GM19463 (cell line): ENCODE results near the gene CEP295NL.
"Not testable (repeated sequence)": the region's sequence is repeated elsewhere in the genome, so short reads cannot be mapped to it uniquely, and the experiment has no call there.

ENCODE experiments used
- ATAC-seq: cut with Tn5 transposase; IDR thresholded peaks from one replicate; pipeline ENCODE4 v1.9.1; 2021; ENCODE audit warnings: mild to moderate bottlenecking, moderate library complexity; ENCODE audit not compliant: unreplicated experiment

Gene CEP295NL

DNA sequence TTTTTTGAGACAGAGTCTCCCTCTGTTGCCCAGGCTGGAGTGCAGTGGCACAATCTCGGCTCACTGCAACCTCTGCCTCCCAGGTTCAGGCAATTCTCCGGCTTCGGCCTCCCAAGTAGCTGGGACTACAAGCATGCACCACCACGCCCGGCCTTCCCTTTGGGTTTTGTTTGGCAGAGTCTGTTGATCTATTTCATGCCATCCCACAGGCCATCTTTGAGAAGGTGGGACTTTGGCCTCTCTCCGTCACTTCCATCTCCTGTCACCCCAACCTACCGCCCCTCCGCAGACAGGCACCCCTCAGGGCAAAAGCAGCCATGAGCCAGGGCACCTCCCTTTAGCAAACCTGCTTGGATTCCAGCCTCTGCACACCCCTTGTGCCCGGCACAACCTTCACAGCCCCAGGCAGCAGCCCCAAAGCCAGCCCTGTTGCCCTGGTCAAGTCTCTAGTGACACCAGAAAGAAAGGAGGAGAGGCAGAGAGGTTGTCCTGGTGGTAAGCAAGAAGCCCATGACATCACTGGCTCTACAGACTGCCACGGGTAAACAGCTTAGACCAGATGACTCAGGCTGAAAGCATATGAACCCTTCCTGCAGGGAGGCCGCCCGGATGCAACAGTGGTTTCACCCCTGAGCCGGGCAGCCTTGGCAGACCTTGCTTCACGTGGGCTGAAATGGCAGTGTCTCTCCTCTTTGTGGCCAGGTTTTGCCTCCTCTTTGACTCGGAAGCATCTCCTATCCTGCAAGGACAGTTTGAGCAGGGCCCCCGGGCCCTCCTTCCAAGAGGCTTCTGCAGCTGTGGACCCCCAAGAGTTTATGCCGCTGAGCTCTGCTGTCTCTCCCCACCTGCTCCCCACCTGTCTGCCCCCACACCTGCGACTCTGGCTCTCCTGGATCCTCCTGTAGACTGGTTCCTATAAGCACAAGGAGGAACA, 30.3 kb upstream of the CEP295NL start:
- ATAC-seq: peak; percentile 48

DNA sequence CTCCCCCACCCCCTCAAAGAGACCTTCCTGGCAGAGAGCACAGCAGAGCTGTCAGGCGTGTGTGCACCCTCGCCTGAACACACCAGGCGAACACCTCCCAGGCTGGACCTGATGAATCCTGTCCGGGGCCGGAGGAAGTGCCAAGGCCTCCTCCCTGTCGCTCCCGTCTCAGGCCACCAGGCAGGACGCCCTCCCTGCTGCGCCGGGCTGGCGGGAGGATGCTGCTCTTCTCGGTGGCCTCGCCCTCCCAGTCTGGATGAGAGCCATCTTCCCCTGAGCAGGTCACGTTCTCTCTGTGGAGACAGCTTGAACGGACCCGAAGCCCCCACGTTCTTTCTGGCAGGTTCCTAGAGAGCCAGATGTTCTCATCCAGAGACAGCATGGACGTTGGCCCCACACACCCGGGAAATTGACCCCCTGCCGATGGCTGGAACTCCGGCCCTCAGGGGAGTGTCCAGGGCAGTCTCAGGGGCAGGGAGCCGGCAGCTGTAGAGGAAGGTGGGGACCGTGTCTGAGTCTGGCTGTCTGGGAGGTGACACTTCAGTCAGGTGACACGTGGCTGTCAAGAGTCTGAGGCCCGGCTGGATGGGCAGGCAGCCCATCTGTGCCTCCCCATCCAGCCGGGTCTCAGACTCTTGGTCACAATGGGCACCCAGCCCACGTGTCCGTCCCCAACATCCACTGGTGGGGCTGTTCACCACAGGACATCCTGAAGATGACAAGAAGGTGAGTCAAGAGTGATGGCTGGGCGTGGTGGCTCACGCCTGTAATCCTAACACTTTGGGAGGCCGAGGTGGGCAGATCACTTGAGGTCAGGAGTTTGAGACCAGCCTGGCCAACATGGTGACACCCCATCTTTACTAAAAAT, 27.1 kb upstream of the CEP295NL start:
- no peak for ATAC-seq

DNA sequence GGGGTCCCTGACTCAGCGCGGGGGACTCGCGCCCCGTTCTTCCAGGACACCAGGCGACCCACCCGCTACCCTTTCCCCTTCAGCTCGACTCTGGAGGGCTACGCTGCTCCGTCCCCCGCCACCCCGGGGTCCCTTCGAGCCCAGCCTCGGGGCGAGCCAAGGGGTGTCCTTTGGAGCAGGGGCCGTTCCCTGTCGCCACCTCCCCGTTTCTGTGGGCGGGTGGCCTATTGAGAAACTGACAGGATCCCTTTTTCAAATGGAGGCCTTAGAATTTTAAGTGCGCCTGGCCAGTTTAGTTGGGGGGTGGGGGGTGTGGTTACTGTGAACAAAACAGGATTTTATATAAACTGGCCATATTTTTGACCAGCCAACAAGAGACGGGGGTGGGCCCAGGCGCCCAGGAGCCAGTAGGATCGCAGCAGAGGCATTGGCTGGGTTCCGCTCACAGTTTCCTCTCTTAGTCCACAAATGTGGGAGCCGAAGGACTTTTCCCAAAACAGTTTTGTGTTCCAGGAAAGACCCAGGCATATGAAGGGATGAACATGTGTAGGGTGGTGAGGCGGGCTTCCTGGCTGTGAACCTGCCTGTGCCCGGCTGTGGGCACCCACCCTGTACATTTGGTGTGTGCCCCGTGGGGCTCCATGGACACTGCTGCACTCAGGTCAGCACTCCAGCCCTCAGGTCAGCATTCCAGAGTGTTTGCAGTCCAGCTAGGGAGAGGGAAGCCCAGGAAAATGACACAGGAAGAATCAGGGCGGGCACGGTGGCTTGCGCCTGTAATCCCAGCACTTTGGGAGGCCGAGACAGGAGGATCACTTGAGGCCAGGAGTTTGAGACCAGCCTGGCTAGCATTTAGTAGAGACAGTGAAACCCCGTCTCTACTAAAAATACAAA, 22.9 kb upstream of the CEP295NL start:
- ATAC-seq: no peak

DNA sequence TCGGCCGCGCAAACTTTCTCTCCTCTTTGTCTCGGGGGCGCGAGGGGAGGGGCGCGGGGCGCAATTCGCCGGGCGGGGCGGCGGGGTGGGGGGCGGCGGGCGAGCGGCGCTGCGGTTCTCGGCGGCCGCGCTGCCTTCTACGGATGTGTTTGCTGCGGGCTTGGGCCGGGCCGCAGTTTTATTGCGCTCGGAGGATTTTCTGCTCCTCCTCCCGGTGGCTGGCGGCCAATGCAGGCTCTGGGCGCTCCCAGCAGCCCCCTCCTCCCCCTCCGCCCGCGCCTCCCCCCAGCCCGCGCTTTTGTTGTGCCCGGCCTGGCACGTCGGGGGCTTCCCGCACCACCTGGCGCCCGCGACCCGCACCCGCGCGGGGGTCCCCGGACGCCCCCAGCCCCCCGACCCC, 22.2 kb upstream of the CEP295NL start, which contains the start of gene TIMP2:
TIMP2 (minus strand) TSS at position 154 of the 400 bp plus-strand sequence. CDS start 299 bp downstream, outside the sequence.
- no peak for ATAC-seq

DNA sequence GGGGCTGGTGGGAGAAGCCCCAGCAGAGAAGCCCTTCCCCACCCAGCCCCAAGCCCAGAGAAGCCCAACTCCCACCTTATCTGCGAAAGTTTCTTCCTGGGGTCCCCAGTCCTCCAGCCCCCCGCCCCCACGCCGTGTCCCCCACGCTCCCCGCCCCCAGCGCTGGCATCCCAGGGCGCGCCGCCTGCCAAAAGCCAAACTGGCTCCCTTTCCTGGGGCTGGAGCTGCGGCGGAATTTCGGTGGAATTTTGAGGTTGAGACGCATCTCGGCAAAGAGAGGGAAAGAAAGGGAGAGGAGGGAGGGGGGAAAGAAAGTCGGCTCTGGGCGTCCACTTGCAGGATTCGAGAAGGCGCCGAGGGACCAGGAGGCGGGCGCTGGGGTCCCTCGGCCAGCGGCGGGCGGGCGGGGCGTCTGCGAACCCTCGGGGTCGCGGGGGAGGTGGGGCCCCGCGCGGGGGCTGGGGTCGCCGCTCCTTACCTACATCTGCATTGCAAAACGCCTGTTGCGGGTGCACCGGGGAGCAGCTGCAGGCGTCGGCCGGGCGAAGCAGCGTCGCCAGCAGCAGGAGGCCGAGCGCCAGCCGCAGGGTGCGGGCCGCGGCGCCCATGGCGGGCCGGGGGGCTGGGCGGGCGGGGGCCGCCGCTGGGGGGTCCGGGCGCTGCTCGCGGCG, 21.6 kb upstream of the CEP295NL start:
- ATAC-seq: no peak

DNA sequence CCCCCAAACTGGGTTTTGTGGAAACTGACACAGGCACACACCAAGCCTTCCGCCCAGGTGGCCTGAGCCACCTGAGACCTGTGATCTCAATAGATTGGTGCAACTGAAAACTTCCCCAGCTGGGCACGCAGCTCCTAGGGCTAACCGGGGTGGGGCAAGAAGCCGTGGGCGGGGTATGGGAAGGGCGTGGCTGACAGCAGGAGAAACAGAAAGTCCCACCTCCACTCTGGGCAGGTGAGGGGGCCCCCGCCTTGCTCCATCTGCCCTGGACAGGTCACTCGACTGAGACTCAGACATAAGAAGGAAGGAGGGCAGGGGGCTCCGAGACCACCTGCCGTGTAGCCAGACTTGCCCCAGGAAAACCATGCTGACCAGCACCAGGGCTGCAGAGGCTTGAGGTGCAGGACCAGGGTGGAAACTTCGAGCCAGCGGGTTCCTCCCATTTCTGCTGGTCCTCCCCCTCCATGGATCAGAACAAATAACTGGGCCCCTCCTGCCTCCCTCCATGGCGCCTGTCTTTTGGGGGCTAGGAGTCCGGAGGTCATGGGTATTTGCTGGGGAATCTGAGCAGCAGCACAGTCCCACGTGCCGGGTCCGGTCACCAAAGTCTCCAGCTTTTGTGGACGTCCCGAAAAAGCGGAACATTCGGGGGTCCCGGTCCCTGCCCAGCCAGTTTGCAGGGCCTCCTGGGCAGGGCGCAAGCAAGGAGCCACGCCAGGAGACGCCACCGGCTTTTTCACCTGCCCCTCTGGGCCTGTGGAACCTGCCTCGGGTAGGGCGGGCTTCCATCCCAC, 20.9 kb upstream of the CEP295NL start:
- ATAC-seq: no peak

DNA sequence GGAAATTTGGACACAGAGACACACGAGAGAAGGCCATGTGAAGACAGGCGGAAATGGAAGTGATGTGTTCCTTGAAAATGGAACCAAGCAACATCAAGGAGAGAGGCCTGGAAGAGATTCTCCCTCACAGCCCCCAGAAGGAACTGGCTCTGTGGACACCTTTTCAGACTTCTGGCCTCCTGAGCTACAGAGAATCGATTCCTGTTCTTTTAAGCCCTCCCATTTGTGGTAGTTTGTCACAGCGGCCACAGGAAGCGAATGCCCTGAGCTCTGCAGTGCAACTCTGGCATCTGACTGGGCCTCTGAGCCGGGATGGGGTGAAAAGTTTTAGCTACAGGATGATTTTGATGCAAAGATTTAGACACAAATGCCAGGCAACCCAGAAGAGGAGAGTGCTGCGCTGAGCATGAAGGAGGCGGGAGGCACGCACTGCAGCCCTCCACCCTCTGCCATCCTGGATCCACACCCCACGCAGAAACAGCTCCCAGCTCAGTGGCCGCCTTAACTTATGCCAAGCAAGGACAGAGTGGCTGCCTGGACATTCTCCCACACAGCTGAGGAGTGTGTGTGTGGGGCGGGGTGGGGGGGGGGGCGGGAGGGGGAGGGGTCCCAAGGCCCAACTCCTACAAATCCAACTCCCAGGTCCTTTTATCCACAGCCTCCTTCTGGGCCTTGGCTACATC, 20.0 kb upstream of the CEP295NL start:
- no peak for ATAC-seq

DNA sequence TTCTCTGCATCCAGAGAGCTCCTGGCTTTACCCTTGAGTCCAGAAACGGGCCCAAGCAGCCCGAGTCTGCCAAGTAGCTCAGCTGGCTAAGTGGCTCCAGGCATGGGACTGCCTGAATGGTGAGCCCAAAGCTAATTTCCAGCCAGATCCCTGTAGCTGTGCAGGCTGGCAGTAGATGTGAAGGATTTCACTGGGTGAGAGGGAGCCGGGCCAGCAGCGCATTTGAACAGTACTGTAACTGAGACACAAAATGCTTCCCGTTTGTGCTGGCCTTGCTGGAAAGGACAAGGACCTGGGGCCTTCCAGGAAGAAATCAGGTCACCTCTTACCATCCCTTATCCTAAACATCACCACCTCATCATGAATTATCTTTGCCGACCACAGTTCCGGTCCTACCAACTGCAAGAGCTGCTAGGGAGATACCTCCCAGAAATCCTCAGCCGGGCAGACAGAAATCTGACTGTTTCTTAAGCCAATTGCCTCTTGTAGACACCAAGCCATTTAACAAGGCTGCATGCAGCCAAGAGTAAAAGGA, 18.5 kb upstream of the CEP295NL start:
- no peak for ATAC-seq

DNA sequence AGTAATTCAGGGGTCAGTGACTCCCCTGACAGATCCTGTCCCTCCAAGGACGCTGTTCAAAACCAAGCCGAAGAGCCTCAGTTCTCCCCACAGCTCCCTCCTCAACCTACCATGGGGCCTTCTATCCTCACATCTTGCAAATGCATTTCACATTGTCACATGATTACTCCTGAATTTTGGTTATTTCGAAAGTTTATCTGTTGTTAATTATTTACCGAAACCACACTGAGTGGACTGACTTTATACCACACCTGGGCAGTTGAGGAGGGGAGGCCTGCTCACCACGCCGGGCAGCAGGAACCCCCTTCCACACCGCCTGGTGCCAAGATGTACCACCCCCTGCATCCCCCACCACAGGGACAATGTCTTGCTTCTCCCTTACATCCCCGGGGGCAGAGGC, 17.5 kb upstream of the CEP295NL start:
- no peak for ATAC-seq

DNA sequence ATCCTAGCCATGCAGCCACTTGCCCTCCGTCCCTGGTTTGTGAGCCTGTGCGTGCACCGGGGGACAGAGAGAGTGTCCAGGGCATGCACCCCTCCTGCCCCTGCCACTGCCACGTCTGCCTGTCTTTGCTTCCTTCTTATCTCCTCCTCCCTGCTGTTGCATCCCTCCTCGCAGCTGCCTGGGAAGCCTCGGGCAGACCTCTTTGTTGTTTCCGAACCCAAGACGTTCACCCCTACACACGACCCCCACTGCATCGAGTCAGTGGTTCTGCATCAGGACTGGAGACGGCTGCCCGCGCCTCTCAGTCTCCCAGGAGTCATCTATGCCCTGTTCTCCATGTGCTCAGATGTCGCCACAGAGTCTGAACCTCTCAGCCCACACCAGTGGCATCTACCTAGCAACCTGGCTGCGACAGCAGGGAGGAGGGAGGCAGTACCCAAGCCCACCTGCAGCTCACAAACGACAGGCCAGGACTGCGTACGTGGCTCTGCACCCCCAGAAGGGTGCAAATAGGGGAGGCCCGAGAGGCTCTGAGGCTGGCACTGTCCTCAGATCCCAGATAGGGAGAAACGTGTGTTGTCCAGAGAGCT, 17.0 kb upstream of the CEP295NL start:
- ATAC-seq: no peak

DNA sequence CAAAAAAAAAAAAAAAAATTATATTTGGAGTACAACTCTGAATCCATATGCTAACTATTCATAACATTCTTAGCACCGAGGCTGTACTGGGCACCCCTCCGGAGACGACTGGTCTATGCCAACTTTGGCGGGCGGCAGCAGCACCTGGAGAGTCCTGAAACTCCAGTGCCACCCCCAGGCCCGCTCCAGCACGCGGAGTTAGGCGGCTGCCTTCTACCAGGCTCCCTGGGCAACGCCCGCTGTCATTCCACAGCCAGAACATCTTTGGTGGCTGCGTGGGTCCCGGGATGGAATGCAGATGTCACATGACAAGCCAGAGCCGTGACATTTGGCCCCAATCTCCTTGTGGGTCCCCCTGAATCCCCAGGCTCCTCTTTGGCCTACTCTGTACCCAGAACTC, 16.0 kb upstream of the CEP295NL start:
- ATAC-seq: no peak

DNA sequence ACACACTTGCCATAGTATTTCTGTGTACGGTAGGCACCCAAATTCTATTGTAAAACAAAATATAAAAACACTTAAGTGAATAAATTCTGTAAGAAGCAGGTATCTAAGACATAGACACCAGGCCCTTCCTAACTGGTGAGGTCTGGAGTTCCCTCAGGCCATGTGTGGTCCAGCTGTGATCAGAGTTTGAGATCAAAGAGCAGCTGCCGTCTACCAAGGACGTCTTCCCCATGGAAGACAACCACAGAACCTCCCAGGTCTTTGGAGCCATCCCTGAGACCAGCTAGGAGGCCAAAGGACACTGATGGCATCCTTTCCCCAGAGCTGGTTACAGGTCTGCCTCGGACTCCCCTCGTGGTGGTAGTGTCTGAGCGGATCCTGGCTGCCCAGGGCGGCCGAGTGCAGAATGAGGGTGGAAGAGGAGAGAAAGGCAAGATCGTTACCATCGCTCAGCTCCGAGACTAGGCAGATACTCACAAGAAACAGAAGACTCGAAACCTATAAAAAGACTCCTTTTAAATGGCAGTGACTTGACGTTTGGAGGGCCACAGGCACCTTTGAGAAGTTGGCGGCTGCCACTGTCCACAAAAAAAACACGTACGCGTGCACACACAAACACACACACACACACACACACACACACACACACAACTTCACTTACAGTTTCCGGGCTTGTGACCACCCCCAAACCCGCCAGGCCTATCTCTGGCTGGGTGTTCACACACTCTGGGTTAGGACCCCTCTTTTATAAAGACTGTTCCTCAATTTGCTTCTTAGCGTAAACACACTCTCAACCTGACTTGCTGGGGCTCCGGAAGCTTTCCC, 14.7 kb upstream of the CEP295NL start:
- ATAC-seq: no peak

DNA sequence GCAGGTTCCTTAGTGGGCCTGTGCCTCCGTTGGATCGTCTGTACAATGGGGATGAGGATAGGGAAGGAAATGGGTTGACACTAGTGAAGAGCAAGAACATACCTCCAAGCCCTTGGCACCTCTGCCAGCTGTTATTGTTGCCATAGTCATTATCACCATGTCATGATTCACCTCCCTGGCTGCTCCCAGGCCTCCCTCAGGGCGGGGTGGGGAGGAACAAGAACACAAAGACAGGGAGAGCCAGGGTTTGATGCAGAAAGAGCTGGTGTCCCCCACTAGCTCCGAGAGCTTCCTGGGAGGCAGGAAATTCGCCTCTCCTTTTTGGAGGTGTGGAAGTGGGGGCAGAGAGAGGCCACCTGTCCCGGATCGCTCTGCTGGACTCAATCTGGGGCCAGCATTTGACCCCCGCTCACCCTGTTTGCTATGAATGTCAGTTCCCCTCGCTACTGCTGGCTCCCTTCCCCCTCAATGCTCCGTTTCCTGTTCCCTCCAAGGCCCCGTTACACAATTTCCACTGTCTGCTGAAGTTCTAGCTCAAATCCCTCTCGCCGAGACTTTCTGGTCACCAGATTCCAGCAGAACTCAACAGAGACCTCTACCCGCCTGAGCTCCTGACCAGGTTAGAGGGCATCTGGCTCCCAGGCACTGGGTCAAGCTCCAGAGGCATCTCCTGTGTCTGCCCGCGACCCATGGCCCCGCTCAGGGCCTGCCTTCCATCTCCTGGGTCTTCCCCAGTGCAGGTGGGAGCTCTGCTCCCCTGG, 13.1 kb upstream of the CEP295NL start:
- no peak for ATAC-seq

DNA sequence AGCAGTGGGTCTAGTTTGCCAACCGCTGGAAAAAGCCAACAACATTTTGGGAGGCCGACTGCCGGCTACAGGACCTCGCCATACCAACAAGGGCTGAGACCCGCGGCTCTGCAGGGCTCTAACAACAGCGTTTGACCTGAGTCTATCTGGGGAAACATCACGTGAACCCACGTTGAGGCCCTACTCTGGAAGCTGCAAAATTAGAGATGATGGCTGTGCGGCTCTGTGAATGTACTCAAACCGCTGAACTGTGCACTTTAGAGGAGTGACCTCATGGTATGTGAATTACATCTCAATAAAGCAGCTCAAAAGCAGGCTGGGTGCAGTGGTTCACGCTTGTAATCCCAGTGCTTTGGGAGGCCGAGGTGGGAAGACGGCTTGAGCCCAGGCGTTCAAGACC, 10.1 kb upstream of the CEP295NL start:
- no peak for ATAC-seq

DNA sequence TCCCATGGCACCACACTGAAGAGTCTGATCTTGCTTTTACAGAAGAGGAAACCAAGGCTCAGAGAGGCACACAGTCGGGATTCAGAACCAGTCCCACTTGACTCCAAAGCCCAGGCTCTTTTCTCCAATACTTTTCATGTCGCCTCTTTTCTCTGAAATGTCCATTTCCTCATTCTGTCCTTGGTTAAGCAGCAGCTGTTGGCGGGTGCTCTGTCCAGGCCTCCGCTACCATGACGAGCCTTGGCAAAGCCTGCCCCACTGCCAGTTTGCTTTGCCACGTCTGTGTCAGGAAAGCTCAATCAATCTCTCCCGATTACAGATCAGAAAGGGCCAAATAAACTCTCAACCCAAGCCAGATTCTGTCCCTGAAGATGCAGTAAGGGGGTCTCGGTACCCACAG, 9.1 kb upstream of the CEP295NL start:
- no peak for ATAC-seq

DNA sequence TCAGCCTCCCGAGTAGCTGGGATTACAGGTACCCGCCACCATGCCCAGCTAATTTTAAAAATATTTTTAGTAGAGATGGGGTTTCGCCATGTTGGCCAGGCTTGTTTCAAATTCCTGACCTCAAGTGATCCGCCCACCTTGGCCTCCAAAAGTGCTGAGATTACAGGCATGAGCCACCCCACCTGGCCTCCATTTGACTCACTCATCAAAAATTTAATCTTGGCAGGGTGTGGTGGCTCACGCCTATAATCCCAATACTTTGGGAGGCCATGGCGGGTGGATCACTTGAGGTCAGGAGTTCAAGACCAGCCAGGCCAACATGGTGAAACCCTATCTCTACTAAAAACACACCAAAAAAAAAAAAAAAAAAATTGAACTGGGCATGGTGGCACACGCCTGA, 8.5 kb upstream of the CEP295NL start:
- not testable (repeated sequence) for ATAC-seq
